GM23248 (cell line): Measurements from ENCODE around the gene APP.

Source experiments
- EZH2 ChIP-seq: fragments of 200-600 bp; sonication (generic); IDR thresholded peaks from 2 replicates; pipeline ENCODE4 v1.6.1; 2018; ENCODE audit warnings: antibody characterized with exemption, mild to moderate bottlenecking; ENCODE audit not compliant: insufficient read depth, poor library complexity, severe bottlenecking
- EZH2phosphoT487 ChIP-seq: fragments of 200-600 bp; sonication (generic); IDR thresholded peaks from 2 replicates; pipeline ENCODE4 v1.6.1; 2018; ENCODE audit warnings: antibody characterized with exemption, moderate library complexity, mild to moderate bottlenecking, low read depth; ENCODE audit not compliant: insufficient read depth

GRCh38 chr21:25944082-25944481 is 226.5 kb downstream of the APP start:
- TF ChIP-seq EZH2 (no peak), EZH2phosphoT487 (no peak)
